DND-41 (cell line): ENCODE measurements around the gene GYG2.

ENCODE experiments used
- ATAC-seq: fragments of 200-7000 bp; cut with Tn5 transposase; 3 replicates; pipeline ENCODE4 v1.9.1; 2021; ENCODE audit warnings: low read depth; ENCODE audit not compliant: insufficient read depth
- DNase-seq: peaks from one replicate; pipeline ENCODE4 v3.0.0-alpha.2; 2020
- H2AFZ ChIP-seq: 2 replicates; pipeline ENCODE4 v1.6.0; 2012; ENCODE audit warnings: low read depth, low read length
- H3K27ac ChIP-seq: 2 replicates; pipeline ENCODE4 v1.5.1; 2012; ENCODE audit warnings: low read length, inconsistent platforms
- H3K27me3 ChIP-seq: fragments of 200-600 bp; sonication (generic); 2 replicates; pipeline ENCODE4 v1.6.0; 2012; ENCODE audit warnings: low read length, mild to moderate bottlenecking, inconsistent platforms; ENCODE audit not compliant: insufficient read depth, poor library complexity
- H3K36me3 ChIP-seq: 2 replicates; pipeline ENCODE4 v1.5.1; 2012; ENCODE audit warnings: low read length, inconsistent platforms; ENCODE audit not compliant: insufficient read depth
- H3K4me1 ChIP-seq: 2 replicates; pipeline ENCODE4 v1.5.1; 2012; ENCODE audit warnings: mild to moderate bottlenecking, low read length; ENCODE audit not compliant: insufficient read depth
- H3K4me2 ChIP-seq: 2 replicates; pipeline ENCODE4 v1.6.0; 2012; ENCODE audit warnings: mild to moderate bottlenecking, moderate library complexity, low read length, inconsistent platforms; ENCODE audit not compliant: insufficient read depth
- H3K4me3 ChIP-seq, 2 experiments: fragments of 200-600 bp in 1 of 2; shearing (Covaris generic) in 1 of 2; 2 replicates each; pipeline ENCODE4 v1.5.1; 2012 to 2016; ENCODE audit warnings: inconsistent platforms in 2 of 2, low read length in 2 of 2, mild to moderate bottlenecking in 2 of 2, low read depth in 1 of 2, moderate library complexity in 1 of 2
- H3K79me2 ChIP-seq: 2 replicates; pipeline ENCODE4 v1.6.0; 2012; ENCODE audit warnings: low read length, inconsistent platforms; ENCODE audit not compliant: insufficient read depth
- H3K9ac ChIP-seq: 2 replicates; pipeline ENCODE4 v1.6.0; 2012; ENCODE audit warnings: low read depth, mild to moderate bottlenecking, inconsistent platforms, low read length, moderate library complexity
- H3K9me3 ChIP-seq: 2 replicates; pipeline ENCODE4 v1.5.1; 2012; ENCODE audit warnings: low read length, moderate library complexity, mild to moderate bottlenecking, inconsistent platforms; ENCODE audit not compliant: insufficient read depth, severe bottlenecking
- H4K20me1 ChIP-seq: 2 replicates; pipeline ENCODE4 v1.6.0; 2012; ENCODE audit warnings: low read length; ENCODE audit not compliant: insufficient read depth
- CTCF ChIP-seq: IDR thresholded peaks from 2 replicates; pipeline ENCODE4 v1.5.1; 2012; ENCODE audit warnings: borderline replicate concordance, low read length, moderate library complexity, mild to moderate bottlenecking; ENCODE audit not compliant: poor library complexity, severe bottlenecking; ENCODE audit errors: extremely low read depth
- EZH2 ChIP-seq: IDR thresholded peaks from 3 replicates; pipeline ENCODE4 v1.6.1; 2012; ENCODE audit warnings: borderline replicate concordance, low read depth, mild to moderate bottlenecking, moderate library complexity, low read length, inconsistent platforms; ENCODE audit not compliant: severe bottlenecking

The GYG2 gene

GRCh38 chrX:2910109-2910508 is 81.4 kb downstream of the GYG2 start:
- ATAC-seq (no peak), DNase-seq (no peak)
- H3K79me2 ChIP-seq, result no peaks in the 10 kb centered on the region
- no peaks in the 10 kb centered on the region for H4K20me1 ChIP-seq
- H3K9ac ChIP-seq, result no peak overlapping the region
- no peaks in the 10 kb centered on the region for H3K4me1 ChIP-seq
- no peak overlapping the region for H2AFZ ChIP-seq
- H3K36me3 ChIP-seq, result no peaks in the 10 kb centered on the region
- TF ChIP-seq EZH2 (no peak), CTCF (no peak)
- no peak overlapping the region for H3K4me3 ChIP-seq
- H3K9me3 ChIP-seq, result no peaks in the 10 kb centered on the region
- H3K27me3 ChIP-seq, result no peaks in the 10 kb centered on the region
- no peak overlapping the region for H3K27ac ChIP-seq
- H3K4me2 ChIP-seq, result no peak overlapping the region

- Histone ChIP-seq H3K27me3 (no peaks in the 10 kb centered on the region), H3K9ac (no peak overlapping the region), H3K4me1 (no peaks in the 10 kb centered on the region), H4K20me1 (no peaks in the 10 kb centered on the region), H2AFZ (no peak overlapping the region), H3K4me3 (no peak overlapping the region), H3K4me2 (no peak overlapping the region), H3K36me3 (no peaks in the 10 kb centered on the region), H3K79me2 (no peaks in the 10 kb centered on the region), H3K27ac (no peak overlapping the region), H3K9me3 (no peaks in the 10 kb centered on the region)
- TF ChIP-seq CTCF (peak; percentile 31), EZH2 (no peak)
- no peak for ATAC-seq
- no peak for DNase-seq
These were observed 84.4 kb downstream of the GYG2 start for GRCh38 chrX:2913118-2913517.

- no peak overlapping the region for H3K4me2 ChIP-seq
These were observed 89.0 kb downstream of the GYG2 start for GRCh38 chrX:2917767-2918166.

More at GRCh38 chrX:2917767-2918166, 89.0 kb downstream of the GYG2 start:
- ATAC-seq, result no peak
- TF ChIP-seq EZH2, result no peak
- no peak for TF ChIP-seq CTCF
- Histone ChIP-seq H3K27ac (no peak overlapping the region), H3K9me3 (no peaks in the 10 kb centered on the region), H3K4me1 (no peaks in the 10 kb centered on the region), H4K20me1 (no peaks in the 10 kb centered on the region), H3K9ac (no peak overlapping the region), H3K27me3 (no peaks in the 10 kb centered on the region), H3K36me3 (no peaks in the 10 kb centered on the region), H3K79me2 (no peaks in the 10 kb centered on the region), H3K4me3 (no peak overlapping the region), H2AFZ (no peak overlapping the region)
- no peak for DNase-seq
